HG03103 (cell line): ENCODE measurements around the gene EXOC6B.

Source experiments
- ATAC-seq: cut with Tn5 transposase; IDR thresholded peaks from one replicate; pipeline ENCODE4 v1.9.1; 2021; ENCODE audit warnings: low read depth; ENCODE audit not compliant: unreplicated experiment

EXOC6B gene

DNA sequence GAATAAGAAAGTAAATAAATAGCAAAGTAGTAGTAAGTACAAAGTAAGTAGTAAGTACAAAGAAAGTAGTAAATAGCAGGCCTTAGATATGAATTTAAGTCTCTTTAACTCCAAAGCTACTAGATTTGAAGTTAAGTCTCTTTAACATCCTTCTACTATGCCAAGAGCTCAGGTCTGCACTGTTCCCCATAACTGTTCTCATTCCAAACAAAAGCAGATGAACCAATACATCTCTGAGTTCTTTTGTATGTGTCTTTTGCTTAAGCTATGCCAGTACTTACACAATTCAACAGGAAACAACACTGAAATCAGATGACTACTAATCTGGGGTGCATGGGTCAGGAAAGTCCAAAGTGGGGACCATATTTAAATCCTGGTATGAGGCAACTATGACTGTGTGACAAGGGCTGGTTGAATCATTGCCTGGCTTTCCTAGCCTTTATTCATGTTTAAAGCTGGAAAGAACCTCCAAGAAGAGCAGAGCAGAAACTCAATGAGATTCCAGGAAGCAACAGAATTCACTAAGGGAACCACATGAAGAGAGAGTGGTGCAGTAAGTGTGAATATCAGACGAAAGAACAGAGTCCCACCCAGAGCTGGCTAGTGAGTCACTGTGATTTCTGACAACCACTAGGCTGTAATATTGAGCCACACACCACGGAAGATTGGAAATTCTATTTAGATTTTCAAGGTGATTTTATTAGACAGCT lies 627.1 kb downstream of the EXOC6B start:
- no peak for ATAC-seq

DNA sequence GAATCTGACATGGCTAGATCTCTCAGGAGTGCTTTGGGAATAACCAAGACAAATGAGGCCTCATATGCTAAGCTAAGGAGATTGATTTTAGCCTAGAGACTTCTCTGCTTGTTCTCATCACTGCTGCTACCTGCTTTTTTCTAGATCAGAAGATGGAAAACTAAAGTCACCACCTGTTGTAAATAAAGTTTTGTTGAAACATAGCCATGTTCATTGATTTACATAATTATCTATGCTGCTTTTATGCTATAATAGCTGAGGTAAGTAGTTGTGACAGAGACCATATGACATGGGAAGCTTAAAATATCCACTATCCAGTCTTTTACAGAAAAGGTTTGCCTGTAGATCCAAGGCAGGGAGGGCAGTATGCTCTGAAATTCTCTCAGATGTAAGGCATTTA lies 632.1 kb downstream of the EXOC6B start:
- ATAC-seq: no peak

DNA sequence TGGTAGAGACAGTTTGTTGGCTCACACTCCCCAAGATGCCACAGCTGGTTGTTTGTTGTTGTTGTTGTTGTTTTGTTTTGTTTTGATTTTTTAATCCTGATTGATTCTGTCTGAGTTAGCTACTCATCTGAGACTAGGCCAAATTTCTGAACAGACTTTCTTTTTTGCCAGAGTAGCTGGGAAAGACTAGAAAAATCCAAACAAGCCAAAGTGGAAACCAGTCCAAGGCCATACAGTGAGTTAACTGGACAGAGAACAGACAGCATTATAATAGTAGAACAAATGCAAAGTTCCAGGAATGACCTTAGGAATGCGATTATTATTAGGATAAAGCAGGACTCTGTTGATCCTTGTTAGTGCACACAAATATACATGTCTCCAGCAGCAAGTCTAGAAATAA lies 634.4 kb downstream of the EXOC6B start:
- ATAC-seq: no peak

DNA sequence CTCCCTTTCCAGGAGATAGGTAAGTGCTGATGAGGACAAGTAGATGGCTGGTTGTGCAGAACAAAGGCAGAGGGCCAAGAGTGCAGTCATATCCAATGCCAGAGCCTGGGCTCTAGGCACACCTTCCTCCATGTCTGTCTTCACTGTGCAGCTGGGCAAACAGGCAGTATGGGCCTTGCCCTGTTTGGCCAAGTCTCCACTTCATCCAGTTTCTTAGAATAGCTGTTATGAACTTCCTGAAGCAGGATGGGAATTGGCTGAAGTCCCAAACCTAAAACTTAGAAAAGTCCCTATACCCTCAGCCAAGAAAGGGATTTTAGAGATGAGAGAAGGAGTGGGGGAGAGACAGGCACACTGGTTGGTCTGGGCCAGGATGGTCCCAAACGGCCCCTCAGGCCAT lies 640.6 kb downstream of the EXOC6B start:
- ATAC-seq: no peak

DNA sequence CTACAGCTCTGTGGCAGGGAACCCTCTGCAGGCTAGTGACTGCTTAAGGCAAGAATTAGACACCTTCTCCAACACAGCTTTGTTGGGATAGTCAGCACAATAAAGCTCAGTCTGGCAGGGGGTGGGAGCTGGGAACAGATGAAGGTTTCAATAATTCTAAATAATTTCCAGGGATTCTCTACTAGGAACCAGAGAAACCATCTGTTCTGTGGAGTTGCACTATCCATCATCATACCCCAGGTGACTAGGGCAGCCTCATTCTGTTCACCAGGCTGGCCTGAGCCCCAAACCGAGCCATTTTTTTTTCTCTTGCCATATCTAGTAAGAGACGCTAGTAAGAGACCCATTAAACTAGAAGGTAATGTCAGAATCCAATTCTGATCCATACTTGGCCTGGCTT lies 642.4 kb downstream of the EXOC6B start:
- no peak for ATAC-seq

DNA sequence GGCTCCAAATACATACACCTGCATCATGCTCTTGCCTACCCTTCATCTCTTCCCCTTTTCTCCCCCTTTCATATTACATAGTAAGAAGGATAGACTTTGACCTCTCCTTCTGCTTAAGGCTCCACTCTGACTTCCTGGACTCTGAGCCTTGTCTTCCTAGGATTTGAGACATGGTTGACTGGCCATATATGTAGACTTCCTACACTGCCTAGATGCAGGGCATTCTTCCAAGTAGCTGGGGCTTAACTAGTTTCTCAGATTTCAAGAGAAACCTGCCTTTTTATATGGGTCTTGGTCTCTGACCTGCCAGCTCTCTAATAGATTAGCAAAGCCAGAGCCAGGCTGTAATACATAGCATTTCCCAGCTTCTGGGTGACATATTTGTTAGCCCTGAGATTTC lies 642.8 kb downstream of the EXOC6B start:
- ATAC-seq: no peak

DNA sequence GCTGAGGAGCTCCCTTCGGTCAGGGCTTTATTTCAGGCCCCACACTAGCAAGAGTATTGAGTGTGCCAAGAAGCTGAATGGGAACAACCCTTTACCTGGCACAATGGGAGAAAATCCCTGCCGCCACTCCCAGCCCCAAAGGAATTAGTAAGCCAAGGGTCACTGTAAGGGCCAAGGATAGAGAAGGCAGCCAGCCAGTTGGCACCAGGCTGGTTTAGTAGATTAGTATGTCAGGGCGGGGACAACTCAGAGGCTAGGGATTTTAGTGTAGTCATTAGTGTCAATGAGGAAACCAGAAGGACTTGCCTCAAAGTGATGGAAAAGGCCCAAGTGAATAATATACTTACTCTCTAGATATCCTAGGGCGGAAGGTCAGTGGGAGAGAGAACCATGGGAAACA lies 643.3 kb downstream of the EXOC6B start:
- no peak for ATAC-seq

DNA sequence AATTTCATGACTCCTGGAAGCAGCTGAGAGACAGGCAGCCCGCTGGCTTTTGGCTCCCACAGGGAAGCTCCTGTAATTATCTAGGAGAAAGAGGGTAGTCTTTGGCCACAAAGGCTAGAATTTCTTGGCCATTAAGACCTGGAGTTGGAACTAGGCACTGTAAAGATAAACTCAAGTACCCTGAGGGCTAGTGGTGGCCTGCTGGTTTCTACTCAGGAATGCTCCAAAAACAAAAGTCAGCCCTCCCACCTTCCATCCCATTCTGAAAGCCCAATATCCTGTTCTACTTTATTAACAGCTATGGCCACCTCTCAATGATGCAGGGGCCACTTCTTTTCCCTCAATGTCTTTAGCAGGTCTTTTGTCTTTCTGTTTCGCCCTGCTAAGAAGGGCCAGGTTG lies 644.2 kb downstream of the EXOC6B start:
- no peak for ATAC-seq

DNA sequence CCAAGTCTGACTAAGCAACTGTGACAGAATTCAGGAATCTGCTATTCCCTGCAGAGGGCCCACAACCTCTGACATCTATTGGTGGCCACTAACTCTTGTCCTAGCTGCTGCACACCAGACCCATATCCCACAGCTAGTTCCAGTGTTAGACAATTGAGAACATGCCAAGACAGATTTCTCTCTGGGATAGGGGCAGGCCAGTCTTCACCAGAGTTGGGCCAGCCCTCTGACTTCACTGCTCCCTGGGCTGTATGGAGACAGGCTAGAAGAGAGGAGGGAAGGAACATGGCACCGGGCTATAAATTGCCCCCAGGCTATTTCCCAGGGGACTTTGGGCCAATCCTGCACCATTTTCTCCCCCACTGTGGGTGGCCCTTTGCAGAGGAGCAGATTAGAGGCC lies 645.5 kb downstream of the EXOC6B start:
- ATAC-seq: no peak

DNA sequence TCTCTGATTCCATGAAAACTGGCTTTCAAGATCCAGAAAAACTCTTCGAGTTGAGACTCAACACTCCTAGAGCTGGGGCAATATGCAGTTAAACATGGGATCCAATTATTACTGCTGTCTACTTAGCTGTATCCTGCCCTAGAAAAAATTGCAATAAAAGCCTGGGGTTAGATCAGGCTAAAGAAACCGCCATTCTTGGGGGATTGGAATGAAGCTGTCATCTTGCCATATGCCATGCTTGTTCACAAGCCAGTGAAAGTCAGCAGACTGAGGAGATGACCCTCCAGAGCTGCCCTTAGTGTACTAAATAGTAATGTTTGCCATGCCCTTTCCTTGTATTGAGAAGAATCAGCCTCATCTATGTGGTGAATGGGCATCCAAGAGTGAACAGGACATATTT lies 647.3 kb downstream of the EXOC6B start:
- no peak for ATAC-seq

DNA sequence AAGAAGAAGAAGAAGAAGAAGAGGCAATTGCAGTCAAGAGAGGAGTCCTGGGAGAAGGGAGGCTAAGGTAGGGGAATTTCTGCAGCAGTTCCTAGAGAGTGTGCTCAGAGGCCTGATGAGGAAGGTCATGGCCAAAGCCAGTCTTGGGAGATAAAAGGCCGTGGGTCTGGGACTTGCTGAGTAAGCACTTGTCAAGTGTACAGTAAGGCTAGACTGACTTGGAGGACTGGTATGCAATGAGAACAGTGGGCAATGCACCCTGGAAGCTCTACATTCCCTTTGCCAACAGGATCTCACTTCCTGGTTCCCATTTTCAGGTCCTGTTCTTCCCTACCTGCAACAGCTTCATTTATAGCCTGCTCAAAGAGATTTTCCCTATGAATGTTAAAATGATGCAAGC lies 649.6 kb downstream of the EXOC6B start:
- no peak for ATAC-seq

DNA sequence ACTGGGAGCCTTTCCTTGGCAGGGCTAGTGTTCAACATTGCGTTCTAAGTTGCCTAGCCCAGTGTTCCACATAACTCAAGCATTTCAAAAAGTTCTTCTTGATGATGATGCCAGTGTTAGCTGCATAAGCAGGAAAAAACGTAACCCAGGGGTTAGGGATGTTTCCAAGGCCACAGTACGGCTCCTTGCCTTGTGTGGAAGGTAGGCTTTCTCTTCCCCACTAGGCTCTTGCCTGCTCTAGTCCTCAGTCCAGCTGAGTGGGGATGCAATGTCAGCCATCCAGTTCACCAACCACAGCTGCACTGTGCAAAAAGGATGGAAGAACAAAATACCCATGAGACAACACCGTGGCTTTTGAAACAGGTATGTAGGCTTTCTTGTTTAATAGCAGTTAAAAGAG lies 650.2 kb downstream of the EXOC6B start:
- no peak for ATAC-seq

DNA sequence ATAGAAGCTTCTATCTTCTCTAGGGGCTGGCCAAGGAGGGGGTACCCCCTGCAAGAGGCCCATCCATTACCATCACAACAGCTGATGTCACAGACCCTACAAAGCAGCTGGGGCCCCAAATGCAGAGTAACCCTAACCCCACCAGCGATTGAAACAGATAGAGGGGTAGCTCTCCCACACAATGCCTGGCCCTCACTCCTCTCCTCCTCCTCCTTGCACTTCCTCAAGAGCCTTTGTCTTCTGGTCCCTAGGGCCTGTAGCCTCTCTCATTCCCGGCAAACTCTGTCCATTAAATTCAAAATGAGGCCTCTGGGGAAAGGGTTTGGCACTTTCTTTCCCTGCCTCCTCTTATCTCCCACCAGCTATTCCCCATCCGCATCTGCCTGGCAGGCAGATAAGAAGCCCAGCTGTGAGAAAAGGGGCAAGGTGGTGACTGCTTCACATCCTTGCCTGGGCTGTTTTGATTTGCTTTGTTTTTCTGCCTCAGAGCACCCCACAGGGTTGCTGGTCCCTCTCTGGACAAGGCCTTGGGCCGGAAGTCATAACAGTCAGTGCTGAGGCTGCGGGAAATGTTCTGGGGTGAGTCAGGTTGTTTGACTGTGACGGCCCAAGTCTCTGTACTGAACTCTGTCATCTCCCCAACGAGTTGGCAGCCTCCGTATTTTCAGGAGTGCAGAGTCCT lies 652.1 kb downstream of the EXOC6B start:
- no peak for ATAC-seq

DNA sequence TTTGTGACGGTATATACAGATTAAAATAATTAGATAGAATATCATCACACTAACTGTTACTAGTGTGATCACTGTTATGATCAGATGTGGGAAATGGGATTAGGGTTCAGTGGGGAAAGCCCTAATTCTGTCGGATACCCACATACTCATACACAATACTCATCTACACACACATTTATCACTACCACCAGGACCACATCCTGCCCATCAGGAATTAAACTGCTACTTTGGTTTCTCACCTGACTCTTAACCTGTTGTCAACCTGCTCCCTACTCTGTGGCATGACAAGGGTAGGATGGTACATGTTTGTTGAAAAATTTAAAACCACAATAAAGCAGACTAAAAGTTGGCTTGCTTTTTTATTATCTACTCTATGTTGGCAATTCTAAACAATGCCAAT lies 653.4 kb downstream of the EXOC6B start:
- no peak for ATAC-seq

DNA sequence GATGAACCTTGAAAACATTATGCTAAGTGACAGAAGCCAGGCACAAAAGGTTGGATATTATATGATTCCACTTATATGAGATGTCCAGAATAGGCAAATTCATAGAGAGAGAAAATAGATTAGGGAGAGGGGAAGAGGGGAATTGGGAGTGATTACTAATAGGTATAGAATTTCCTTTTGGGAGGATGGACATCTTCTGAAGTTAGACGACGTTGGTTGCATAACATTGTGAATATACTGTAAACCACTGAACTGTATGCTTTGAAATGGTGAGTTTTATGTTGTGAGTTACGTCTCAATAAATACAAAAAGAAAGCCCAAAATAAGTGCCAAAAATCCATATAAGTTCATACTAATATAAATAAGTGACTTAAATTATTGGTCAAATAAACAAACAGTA lies 659.6 kb downstream of the EXOC6B start:
- no peak for ATAC-seq

DNA sequence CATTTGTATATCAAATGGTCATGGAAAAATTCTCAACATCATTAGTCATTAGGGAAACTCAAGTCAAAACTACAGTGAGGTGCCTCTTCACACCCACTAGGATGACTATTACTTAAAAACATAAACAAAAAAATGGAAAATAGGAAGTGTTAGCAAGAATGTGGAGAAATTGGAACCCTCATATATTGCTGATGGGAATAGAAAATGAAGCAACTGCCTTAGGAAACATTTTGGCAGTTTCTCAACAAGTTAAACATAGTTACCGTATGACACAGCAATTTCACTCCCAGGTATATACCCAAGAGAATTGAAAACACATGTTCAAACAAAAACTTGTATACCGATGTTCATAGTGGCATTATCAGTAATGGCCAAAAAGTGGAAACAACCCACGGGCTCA lies 660.0 kb downstream of the EXOC6B start:
- no peak for ATAC-seq

DNA sequence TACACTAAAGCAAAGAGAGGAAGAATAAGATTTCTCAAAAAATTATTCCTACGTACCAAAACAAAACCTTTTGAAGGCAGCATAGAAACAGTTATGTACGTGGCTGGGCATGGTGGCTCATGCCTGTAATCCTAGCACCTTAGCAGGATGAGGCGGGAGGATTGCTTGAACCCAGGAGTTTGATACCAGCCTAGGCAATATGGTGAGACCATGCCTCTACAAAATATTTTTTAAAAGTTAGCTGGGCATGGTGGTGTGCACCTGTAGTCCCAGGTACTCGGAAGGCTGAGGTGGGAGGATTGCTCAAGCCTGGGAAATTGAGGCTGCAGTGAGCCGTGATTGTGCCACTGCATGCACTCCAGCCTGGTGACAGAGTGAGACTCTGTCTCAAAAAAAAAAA lies 663.3 kb downstream of the EXOC6B start:
- ATAC-seq: no peak

DNA sequence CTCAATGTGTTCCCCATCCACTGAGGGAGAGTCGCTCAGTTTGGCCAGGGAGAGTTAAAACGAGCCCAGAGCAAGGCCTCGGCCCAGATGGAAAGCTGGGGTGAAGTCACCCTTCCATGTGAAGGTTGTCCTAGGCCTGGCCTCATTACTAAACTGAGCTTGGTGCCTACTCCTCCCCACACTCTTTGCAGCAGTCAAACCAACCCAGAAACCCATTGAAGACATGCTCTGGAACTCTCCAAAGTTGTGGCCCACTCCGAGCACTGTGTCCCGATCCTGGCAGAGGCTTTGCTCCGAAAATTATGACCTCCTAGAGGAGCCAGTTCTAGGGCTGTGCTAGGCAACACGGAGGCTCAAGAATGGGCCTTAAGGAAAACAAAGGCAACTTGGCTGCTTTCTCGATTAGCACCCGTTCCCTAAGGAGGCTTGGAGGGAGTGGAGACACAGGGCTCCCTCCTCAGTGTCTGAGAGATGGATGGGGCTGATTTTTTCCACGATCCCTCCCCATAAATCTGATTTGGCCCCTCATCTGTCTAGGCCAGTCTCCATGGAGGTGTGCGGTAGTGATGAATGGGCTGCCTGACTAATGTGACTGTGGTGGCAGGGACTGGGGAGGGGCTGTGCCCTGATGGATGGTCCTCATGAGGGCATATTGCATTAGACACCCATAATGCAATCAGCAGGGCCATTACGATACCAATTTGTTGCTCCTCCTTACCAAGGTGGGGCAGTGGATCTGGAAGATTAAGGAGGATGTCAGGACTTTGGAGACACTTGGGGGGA lies 666.4 kb downstream of the EXOC6B start:
- no peak for ATAC-seq

DNA sequence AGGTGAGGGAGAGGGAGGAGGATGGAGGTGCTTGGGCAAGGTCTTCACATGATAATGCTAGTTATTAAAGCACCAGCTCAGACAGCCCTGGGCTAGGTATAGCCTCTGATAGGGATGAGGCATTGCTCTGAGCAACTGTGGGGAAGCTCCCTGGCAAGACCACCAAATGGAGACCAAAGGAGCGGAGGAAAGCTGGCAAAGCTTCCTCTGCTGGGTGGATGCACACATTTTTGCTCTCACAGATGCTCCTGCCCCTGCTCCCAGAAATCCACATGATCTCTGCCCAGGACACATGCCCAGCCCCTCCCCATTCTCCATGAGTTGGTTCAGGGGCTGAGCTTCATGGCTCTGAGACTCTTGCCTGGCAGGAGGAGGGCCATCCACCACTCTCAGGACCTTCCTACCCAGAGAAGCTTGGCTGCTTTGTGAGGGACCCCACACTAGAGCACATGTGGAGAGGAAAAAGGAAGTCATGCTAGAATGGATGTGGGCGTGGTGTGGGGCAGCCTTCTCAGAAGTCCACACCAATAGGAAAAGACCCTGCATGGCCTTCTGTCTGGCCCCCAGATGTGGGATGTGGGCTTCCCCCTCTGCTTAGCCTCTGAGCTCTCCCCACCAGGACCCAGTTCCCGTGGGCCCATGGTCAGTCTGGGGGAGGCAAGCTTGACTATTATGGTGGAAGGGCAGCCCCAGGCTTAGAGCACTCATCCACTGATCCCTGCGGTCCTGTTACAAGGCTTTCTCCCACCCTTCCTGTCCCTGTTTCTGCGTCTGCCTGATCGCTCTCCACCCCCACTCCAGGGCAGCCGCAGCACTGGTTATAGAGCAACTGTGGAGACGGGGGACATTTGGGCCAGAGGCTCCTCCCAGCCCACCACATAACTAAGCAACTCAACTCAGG lies 667.7 kb downstream of the EXOC6B start:
- ATAC-seq: no peak

DNA sequence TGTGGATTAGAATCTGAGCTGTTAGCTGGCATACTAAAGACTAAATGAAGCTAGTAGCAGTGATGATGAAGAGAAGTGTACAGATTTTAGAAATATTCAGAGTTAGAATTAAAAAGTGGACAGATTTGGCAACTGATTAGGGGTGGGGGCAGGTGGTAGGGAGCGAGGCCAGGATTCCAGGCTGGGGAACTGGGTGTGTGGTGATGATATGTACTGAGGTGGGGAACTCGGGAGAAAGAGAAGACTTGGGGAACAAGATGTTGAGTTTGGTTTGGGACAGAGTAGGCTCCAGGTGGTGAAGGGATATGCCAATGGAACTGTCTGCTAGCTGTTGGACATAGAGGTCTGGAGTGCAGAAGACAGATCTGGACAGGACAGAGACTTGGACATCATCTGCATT lies 669.0 kb downstream of the EXOC6B start:
- no peak for ATAC-seq

DNA sequence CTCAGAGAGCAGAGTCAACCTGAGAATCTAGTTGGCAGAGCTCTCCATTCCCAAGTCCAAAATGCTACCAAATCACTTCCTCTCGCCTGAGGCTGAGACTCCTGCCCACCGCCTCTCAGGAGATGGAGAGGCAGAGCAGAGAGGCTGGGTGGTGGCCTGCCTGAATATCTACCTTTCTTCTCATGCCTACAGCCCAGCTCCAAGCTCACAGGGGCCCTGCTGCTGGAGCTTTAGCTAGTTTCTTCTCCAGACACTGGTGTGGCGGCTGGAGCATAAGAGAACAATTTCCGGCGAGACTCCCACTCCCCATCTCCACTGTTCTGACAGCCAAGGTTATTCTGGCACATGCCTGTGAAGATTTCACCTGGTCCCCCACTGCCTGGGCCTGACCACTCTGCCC lies 670.1 kb downstream of the EXOC6B start:
- no peak for ATAC-seq
